Renal cortical epithelial cell (primary cell): ENCODE data around the gene SEMA4G. TPM values are rescaled to one million over a fixed set of nuclear protein-coding genes. Genes with fewer than 3 reads are reported as not detected.

Experiments used
- DNase-seq: peaks from one replicate; pipeline ENCODE4 v3.0.0-alpha.2; 2011; ENCODE audit warnings: low read depth
- total RNA-seq: library from RNA; depleted of rRNA; stranded (reverse); fragments of >200 nt; gene quantifications from 2 replicates; pipeline ENCODE4 v1.2.3, GENCODE V29; 2014

Gene SEMA4G
- total RNA-seq, 1 donor from 2014 or later: 7.0 TPM

DNA sequence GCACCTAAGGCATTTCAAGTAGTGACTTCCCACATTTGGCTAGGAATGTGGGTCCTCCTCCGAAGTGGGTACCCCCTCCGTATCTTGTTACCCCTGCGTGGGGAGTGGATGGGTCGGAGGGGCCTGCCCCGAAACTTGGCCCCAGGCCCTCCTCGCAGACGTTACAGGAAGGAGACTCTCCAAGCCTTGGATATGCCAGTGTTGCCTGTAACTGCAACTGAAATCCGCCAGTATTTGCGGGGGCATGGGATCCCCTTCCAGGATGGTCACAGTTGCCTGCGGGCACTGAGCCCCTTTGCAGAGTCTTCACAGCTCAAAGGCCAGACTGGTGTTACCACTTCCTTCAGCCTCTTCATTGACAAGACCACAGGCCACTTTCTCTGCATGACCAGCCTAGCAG lies 18.9 kb downstream of the SEMA4G start:
- DNase-seq: no peak

GRCh38 chr10:100989088-100989487 lies 19.8 kb downstream of the SEMA4G start:
- DNase-seq: no peak

DNA sequence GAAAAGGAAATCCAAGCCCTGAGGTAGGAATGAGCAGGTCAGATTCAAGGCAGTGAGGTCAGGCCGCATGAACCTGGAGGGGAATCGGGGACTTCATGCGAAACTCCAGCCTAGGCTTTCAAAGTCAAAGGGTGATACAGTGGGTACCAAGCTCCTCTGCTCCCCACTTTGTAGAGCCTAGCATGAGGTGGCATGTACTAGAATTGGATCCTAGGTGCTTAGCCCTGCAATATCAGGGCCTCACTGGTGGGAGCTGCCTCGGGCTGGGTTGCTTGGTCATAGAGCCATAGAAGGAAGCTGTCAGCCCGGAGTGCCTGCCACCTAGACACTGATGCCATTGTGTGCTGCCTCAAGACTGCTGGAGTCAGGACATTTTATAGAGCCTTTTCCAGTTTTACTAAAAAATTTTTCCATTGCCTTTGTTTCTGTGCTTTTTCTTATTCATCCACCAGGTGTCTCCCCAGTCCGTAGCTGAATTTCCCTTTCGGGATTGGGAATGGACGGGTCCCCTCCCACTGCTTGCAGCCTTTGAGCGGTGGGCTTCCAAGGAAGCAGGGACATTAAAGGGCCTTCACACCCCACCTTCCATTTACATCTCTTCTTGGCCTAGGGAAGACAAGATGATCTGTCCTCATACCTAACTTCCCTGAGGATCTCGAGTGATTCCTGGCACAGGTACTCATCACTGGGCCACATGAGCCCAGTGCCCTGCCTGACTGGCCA lies 24.8 kb downstream of the SEMA4G start:
- DNase-seq: no peak

DNA sequence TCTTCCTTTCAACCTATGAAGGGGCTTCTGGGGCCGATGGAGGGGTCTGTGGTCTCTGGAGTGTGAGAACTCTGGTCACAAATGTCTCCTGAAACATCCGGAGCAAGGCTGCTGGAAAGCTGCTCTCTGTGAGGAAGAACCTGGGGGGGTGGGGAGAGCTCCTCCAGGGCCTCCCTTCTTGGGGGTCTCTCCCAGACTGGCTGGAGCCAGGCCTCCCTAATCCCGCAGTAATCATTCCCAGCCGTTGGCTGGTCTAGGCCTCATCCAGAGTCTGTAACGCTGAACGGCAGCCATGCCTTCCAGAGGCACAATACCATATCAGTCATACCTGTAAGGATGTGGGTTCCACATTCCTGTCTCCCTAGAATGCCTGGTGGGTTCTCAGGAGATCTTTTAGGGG lies 25.9 kb downstream of the SEMA4G start:
- no peak for DNase-seq

GRCh38 chr10:100996678-100997359 lies 27.5 kb downstream of the SEMA4G start:
- no peak for DNase-seq

DNA sequence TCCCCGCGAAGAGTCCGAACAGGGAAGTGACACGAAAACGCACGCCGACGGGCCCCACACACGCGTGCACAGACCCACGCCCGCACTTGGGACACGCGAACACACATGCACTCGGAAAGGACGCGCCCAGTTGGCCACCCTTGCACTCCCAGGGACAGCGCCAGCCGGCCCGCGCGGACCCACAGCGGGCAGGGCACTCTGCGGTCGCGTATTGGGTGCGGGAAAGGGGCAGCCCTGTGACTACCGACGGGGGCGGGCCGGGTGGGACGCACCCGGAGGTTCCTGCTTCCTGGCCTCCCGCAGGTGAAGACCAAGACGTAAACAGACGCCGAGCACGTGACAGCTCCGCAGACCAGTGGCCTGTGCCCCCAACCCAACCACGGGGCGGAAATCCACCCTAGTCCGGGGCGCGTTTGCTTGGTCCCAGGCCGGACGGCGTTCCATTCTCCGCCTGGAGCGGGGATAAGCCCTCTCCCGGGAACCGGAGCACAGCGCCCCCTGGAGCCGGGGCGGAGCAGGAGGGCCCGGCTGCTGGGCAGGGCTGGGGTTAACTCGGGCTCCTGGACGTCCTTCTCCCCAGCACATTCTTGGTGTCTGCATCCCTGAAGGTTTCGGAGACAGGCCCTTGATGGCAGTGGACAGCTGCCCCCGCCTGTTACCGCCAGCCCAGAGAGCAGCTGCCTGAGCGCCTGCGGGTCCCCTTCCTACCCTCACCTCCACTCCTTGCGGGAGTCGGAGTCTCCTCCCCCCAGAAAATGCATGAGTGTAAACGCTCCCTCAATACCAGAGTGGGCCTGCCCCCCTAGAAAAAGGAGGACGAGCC lies 28.3 kb downstream of the SEMA4G start:
- DNase-seq: peak; percentile 46

DNA sequence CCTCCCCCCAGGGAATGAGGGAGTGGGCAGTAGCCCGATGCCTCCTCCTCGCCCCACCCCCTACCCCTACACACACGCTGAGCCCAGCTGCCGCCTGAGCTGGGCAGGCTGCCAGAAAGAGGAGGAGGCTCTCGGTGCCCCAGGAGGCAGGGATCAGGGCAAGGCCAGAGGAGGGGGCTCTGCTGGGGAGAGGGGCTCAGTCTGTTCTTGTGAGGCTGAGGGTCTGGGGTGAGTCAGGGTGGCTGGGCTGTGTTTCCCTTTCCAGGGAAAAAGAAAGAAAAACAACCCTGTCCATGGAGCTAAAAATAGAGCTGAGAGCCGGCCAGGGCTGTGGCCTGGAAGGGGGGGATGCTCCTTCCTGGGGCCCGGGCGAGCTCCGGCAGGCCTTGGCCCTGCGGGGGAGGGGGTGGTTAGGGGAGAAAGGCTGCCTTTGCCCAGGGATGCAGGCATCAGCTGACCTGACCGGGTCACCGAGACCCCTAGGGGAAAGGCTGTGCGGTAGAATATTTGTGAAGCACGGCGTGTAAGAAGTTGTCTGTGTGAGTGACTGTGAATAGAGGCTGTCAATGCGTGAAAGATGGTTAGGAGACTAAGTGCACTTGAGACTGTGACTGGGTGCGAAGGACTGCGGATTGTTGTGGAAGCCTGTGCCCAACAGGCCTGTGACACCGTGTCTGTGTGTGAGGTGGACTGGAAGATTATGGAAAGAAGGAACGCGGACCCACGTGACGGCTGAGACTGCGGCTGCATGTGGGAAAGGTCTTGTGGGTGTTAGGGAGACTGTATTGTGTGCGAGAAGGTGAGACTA lies 29.1 kb downstream of the SEMA4G start:
- DNase-seq: peak; percentile 53

GRCh38 chr10:100998991-100999741 lies 29.9 kb downstream of the SEMA4G start:
- DNase-seq: no peak

- no peak for DNase-seq
These were observed 30.4 kb downstream of the SEMA4G start, which contains the start of gene LZTS2 for GRCh38 chr10:100999742-101000126. Gene LZTS2 (plus strand): TSS chr10:100999808. CDS start chr10:101002539, 2,731 bp downstream.

DNA sequence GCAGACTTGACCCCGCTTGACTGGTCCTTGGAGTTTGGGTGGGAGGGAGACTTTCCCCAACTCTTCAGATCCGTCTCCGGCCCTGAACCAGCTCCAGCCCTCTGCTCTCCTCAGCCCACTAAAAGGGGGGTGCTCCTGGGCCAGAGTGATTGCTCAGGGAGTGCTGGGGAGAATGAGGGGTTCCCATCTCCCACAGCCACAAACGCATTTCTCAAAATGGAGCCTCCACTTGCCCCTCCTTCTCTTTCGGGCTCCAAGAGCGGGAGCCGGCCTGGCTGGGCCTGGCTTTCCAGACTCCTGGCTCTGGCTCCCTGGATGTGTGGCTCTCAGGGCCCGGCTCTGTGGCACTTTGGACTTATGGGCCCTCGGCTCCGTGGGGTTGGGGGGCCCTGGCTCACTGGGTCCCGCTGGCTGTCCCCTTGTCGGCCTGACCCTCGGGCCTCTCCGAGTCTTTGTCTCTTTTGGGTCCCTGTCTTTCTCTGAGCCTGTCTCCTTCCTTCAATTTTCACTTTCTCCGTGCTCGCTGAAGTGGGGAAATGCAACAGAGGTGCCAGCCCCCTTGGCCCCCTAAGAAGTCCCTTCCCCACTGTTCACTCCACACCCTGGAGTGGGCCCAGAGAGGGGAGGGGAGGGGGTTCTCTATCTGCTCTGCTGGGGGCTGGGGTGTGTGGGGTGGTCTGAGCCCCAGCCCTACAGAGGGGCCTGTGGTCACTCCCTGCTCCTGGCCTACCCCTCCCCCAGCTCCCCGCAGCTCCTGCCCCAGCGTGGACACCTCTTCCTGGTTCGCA lies 31.0 kb downstream of the SEMA4G start:
- DNase-seq: no peak

DNA sequence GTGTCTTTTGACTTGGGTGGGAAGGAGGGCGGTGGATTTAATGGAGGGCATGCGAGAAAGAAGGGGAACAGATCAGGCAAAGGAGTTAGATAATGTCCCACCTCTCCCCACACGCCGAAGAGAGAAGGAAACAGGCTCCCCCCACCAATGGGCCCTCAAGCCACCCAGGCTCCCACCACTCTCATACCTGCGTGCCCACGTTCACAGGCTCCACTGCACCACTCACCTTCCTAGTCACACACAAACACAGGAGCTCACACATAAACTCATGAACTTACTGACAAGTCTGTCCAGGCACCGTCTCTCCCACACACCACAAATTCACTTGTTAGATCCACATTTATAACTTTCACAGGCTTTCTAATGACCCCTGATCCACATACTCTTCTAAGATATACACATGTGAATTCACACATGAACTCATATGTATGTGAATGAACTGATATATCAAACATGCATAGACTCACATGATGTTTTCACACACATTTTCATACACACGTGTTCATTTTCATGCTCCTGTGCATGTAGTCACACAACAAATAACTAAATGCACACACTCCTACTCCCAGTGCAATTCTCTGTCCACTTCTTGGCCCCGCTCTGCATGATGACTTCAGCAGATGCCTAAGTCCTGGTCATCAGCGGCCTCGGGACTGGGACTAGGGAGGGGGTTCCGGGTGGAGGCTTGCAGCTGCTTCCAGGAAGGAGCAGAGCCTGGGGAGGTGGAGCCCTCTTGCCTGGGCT lies 31.8 kb downstream of the SEMA4G start:
- peak; percentile 81 for DNase-seq

- no peak for DNase-seq
These were observed 32.3 kb downstream of the SEMA4G start for GRCh38 chr10:101001659-101002035.

- no peak for DNase-seq
These were observed 33.2 kb downstream of the SEMA4G start for GRCh38 chr10:101002456-101002855.

GRCh38 chr10:101003639-101004206 lies 34.4 kb downstream of the SEMA4G start:
- DNase-seq: no peak

- DNase-seq: no peak
These were observed 36.1 kb downstream of the SEMA4G start for GRCh38 chr10:101005361-101005760.

GRCh38 chr10:101005869-101006567 lies 36.7 kb downstream of the SEMA4G start:
- DNase-seq: no peak

DNA sequence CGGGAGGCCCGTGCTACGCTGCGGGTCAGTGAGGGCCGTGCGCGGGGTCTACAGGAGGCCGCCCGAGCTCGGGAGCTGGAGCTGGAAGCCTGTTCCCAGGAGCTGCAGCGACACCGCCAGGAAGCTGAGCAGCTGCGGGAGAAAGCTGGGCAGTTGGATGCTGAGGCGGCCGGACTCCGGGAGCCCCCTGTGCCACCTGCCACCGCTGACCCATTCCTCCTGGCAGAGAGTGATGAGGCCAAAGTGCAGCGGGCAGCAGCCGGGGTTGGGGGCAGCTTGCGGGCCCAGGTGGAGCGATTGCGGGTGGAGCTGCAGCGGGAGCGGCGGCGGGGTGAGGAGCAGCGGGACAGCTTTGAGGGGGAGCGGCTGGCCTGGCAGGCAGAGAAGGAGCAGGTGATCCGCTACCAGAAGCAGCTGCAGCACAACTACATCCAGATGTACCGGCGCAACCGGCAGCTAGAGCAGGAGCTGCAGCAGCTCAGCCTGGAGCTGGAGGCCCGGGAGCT lies 37.3 kb downstream of the SEMA4G start:
- DNase-seq: no peak

GRCh38 chr10:101007099-101007711 lies 37.9 kb downstream of the SEMA4G start:
- no peak for DNase-seq
